ENCODE results near the gene LPGAT1.
"Not testable (repeated sequence)": the region's sequence is repeated elsewhere in the genome, so short reads cannot be mapped to it uniquely, and the experiment has no call there.

The LPGAT1 gene

DNA sequence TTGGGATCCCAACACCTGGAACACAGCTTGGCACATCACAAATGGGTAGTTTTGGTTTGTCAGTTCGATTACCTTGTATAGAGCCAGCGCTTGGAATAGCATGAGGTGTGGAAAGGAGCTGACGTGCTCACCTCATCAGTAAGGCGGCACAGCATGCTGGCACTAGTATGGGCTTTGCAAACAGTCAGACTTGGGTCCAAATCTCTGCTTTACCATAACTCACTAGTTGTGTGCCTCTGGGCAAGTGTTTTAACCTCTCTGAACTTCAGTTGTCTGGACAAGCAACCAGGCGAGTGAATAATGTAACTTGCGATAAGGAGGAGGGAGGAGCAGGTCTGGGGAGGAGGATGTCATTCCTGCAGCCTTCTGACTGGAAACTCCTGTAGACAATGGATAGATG lies 128.8 kb downstream of the LPGAT1 start:
- no peak for TF ChIP-seq ZFX (IDR thresholded peaks at IDR 0.05; ENCODE audit: borderline replicate concordance)
- TF ChIP-seq, protein P1, sequence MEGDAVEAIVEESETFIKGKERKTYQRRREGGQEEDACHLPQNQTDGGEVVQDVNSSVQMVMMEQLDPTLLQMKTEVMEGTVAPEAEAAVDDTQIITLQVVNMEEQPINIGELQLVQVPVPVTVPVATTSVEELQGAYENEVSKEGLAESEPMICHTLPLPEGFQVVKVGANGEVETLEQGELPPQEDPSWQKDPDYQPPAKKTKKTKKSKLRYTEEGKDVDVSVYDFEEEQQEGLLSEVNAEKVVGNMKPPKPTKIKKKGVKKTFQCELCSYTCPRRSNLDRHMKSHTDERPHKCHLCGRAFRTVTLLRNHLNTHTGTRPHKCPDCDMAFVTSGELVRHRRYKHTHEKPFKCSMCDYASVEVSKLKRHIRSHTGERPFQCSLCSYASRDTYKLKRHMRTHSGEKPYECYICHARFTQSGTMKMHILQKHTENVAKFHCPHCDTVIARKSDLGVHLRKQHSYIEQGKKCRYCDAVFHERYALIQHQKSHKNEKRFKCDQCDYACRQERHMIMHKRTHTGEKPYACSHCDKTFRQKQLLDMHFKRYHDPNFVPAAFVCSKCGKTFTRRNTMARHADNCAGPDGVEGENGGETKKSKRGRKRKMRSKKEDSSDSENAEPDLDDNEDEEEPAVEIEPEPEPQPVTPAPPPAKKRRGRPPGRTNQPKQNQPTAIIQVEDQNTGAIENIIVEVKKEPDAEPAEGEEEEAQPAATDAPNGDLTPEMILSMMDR (IDR thresholded peaks at IDR 0.05) = no peak
- H3K27ac ChIP-seq = no peak overlapping the region

GRCh38 chr1:211699059-211699458 lies 131.5 kb downstream of the LPGAT1 start:
- TF ChIP-seq, protein P1 (IDR thresholded peaks at IDR 0.05) = no peak
- TF ChIP-seq ZFX (IDR thresholded peaks at IDR 0.05; ENCODE audit: borderline replicate concordance) = no peak

GRCh38 chr1:211698161-211699026 lies 132.2 kb downstream of the LPGAT1 start:
- no peak for TF ChIP-seq ZFX (IDR thresholded peaks at IDR 0.05; ENCODE audit: borderline replicate concordance)
- TF ChIP-seq, protein P1 (IDR thresholded peaks at IDR 0.05) = peak; percentile 100
- H3K27ac ChIP-seq = no peak overlapping the region

More at GRCh38 chr1:211699059-211699458, 131.5 kb downstream of the LPGAT1 start:
- H3K27ac ChIP-seq = no peak overlapping the region

DNA sequence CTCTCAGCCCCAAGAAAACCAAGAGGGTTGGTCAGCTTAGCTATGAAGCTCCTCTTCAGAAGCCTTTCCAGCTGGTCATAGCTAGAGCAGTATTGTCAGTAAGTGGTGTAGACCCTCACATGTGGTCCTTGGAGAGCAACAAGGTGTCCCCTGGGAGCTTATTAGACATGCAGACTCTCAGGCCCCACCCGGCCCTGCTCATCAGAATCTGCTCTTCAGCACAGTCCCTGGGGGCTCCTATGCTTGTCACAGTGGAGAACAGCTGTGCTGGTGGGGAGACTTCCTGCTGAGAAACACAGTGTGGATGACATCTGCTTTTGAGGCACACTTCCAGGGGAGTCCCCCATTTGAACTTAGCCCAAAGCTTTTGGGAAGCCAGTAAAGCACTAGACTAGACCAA lies 133.2 kb downstream of the LPGAT1 start:
- TF ChIP-seq ZFX (IDR thresholded peaks at IDR 0.05; ENCODE audit: borderline replicate concordance) = no peak
- TF ChIP-seq, protein P1 (IDR thresholded peaks at IDR 0.05) = no peak
- no peak overlapping the region for H3K27ac ChIP-seq

- TF ChIP-seq, protein P1 (IDR thresholded peaks at IDR 0.05) = no peak
- TF ChIP-seq ZFX (IDR thresholded peaks at IDR 0.05; ENCODE audit: borderline replicate concordance) = no peak
- H3K27ac ChIP-seq = no peak overlapping the region
These were observed 135.3 kb downstream of the LPGAT1 start for GRCh38 chr1:211695135-211695816.

GRCh38 chr1:211693911-211694310 lies 136.7 kb downstream of the LPGAT1 start:
- not testable (repeated sequence) for H3K27ac ChIP-seq
